ENCODE results near the gene ARID1A. TPM values are rescaled to one million over a fixed set of nuclear protein-coding genes. Genes with fewer than 3 reads are reported as not detected.

ARID1A gene
- total RNA-seq, 4 donors from 2014 or later = 16.7 to 119 (median 41.2) TPM

GRCh38 chr1:26744075-26744959, 48.5 kb downstream of the ARID1A start:
- Histone ChIP-seq H3K4me1 (peaks cover 0 to 4% of the 10 kb centered on the region in 2 donors), H3K9me3 (no peaks in the 10 kb centered on the region), H3K27ac (peak overlapping the region; percentile 31 to 62), H3K36me3 (no peaks in the 10 kb centered on the region), H3K4me3 (no peak overlapping the region), H3K27me3 (no peaks in the 10 kb centered on the region)
- intact Hi-C loops (cut with DNase I; ENCODE audit: low total_unique reads) = no loop called here
- DNase-seq = peak; percentile 38 to 67
- no peak for TF ChIP-seq CTCF (IDR thresholded peaks at IDR 0.05)
- TF ChIP-seq POLR2A (IDR thresholded peaks at IDR 0.05) = no peak

GRCh38 chr1:26745191-26745590, 49.4 kb downstream of the ARID1A start:
- Histone ChIP-seq H3K4me1 (peaks cover 0 to 4% of the 10 kb centered on the region in 2 donors), H3K4me3 (no peak overlapping the region), H3K36me3 (no peaks in the 10 kb centered on the region), H3K9me3 (no peaks in the 10 kb centered on the region), H3K27ac (peak overlapping the region in 1 of 2 donors; percentile 62), H3K27me3 (no peaks in the 10 kb centered on the region)
- intact Hi-C loops (cut with DNase I; ENCODE audit: low total_unique reads) = no loop called here
- TF ChIP-seq POLR2A (IDR thresholded peaks at IDR 0.05) = no peak
- no peak for TF ChIP-seq CTCF (IDR thresholded peaks at IDR 0.05)
- no peak for DNase-seq

GRCh38 chr1:26747048-26747447, 51.2 kb downstream of the ARID1A start:
- no peaks in the 10 kb centered on the region for H3K27me3 ChIP-seq
- no peak overlapping the region for H3K4me3 ChIP-seq
- H3K36me3 ChIP-seq = no peaks in the 10 kb centered on the region
- H3K9me3 ChIP-seq = no peaks in the 10 kb centered on the region
- peaks cover 0 to 4% of the 10 kb centered on the region in 2 donors for H3K4me1 ChIP-seq
- TF ChIP-seq POLR2A (IDR thresholded peaks at IDR 0.05) = no peak
- no peak for TF ChIP-seq CTCF (IDR thresholded peaks at IDR 0.05)
- no peak overlapping the region for H3K27ac ChIP-seq
- intact Hi-C loops (cut with DNase I; ENCODE audit: low total_unique reads) = no loop called here
- no peak for DNase-seq

- Histone ChIP-seq H3K4me3 (no peak overlapping the region), H3K27ac (no peak overlapping the region), H3K9me3 (no peaks in the 10 kb centered on the region), H3K36me3 (no peaks in the 10 kb centered on the region), H3K4me1 (peaks cover 0 to 8% of the 10 kb centered on the region in 2 donors), H3K27me3 (no peaks in the 10 kb centered on the region)
- TF ChIP-seq POLR2A (IDR thresholded peaks at IDR 0.05) = no peak
- TF ChIP-seq CTCF (IDR thresholded peaks at IDR 0.05) = no peak
- intact Hi-C loops (cut with DNase I; ENCODE audit: low total_unique reads) = no loop called here
- no peak for DNase-seq
Observed at GRCh38 chr1:26748351-26748750, 52.5 kb downstream of the ARID1A start.

GRCh38 chr1:26749458-26749857, 53.6 kb downstream of the ARID1A start:
- Histone ChIP-seq H3K9me3 (no peaks in the 10 kb centered on the region), H3K27me3 (no peaks in the 10 kb centered on the region), H3K36me3 (no peaks in the 10 kb centered on the region), H3K4me3 (no peak overlapping the region), H3K27ac (no peak overlapping the region), H3K4me1 (peaks cover 0 to 13% of the 10 kb centered on the region in 2 donors)
- no peak for TF ChIP-seq POLR2A (IDR thresholded peaks at IDR 0.05)
- no peak for TF ChIP-seq CTCF (IDR thresholded peaks at IDR 0.05)
- DNase-seq = no peak
- intact Hi-C loops (cut with DNase I; ENCODE audit: low total_unique reads) = no loop called here

Measured in uterus (tissue), 4 donors.